ENCODE results near the gene ZFHX3. TPM values are rescaled to one million over a fixed set of nuclear protein-coding genes. Genes with fewer than 3 reads are reported as not detected.

Gene ZFHX3
- total and polyA plus RNA-seq, 9 of the 15 experiments (the other 6 are each of a cell fraction or from before 2014, with no cell fraction given) = 0.01 to 0.23 (median 0.06) TPM; not detected in 4

DNA sequence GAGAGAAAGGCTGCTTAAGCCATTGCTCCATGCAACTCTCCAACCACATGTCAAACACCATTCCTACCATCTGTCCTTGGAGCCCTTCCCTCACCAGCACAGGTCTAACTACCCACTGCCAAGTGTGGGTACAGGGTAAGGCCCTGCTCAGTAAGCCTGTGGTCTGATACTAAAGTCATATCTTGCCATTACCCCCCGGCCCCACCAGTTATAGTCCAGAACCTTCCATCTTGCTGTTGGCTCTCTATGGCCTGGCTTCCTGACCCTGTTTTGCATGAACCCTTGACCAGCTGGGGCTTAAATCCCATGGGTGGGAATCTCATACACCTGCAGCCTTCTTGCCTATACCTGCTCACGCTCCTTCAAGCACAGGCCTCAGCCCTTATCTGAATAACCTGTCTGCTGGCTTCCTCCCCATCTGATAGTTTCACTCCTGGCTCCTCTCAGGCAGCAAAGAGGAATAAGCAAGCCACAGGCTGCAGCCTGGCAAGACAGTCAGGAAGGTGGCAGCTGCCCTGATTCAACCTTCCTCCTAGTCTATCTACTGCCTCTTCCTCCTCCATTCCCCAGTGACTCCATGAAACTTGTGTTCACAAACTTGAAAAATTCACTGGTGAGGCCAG, 64.1 kb downstream of the ZFHX3 start:
- ATAC-seq = no peak
- H3K9me1 ChIP-seq (ENCODE audit: control insufficient read depth, insufficient read depth, low read length) = no peaks in the 10 kb centered on the region
- DNase-seq (ENCODE audit: extremely low read depth in 1 of 4, low spot score in 3 of 4) = no peak
- 0% methylated on average over 2 of the region's 2 CpGs for WGBS (ENCODE audit: insufficient coverage, low coverage, missing lambda C conversion rate)
- FAIRE-seq = no peak
- H3K36me3 ChIP-seq (ENCODE audit: control insufficient read depth, insufficient read depth, low read length) = no peaks in the 10 kb centered on the region
- in situ Hi-C loops (cut with MboI) = no loop called here
- H3K79me2 ChIP-seq (ENCODE audit: control insufficient read depth, insufficient read depth, low read length) = no peaks in the 10 kb centered on the region
- no peaks in the 10 kb centered on the region for H4K20me1 ChIP-seq (replicated peaks; ENCODE audit: control insufficient read depth, insufficient read depth, low read length)
- no peak overlapping the region for H3K27ac ChIP-seq (ENCODE audit: extremely low read depth, low read depth, low read length)
- ChIA-PET POLR2A (no interaction called here), CTCF (ENCODE audit: low intra/inter-chr PET ratio) (no interaction called here)
- no TSS peak for BruUV-seq (replicated peaks)
- H3K4me1 ChIP-seq (replicated peaks in 1 of 2; ENCODE audit: control insufficient read depth in 2 of 2, insufficient read depth in 2 of 2, low read length in 2 of 2) = no peaks in the 10 kb centered on the region
- H3K27me3 ChIP-seq (ENCODE audit: control insufficient read depth in 2 of 2, insufficient read depth in 2 of 2, low read length in 2 of 2) = peaks cover 10 to 57% of the 10 kb centered on the region in 2 experiments; a peak in 3 of 5 replicates
- no peak for TF ChIP-seq ZNF217 (CRISPR knock-in tag; IDR thresholded peaks at IDR 0.05)
- TF ChIP-seq MIER1 (IDR thresholded peaks at IDR 0.05; ENCODE audit: low read depth) = no peak
- TF ChIP-seq RHOXF2B (CRISPR knock-in tag; conservative IDR thresholded peaks at IDR 0.05) = no peak
- no peak for TF ChIP-seq CBX3 (IDR thresholded peaks at IDR 0.05; ENCODE audit: borderline replicate concordance in 1 of 2, low read length in 2 of 2)
- no peak for TF ChIP-seq ZC3H8 (IDR thresholded peaks at IDR 0.05)
- no peak for TF ChIP-seq NFYB (IDR thresholded peaks at IDR 0.05; ENCODE audit: extremely low read depth, insufficient read length)
- TF ChIP-seq TCF7L2 (IDR thresholded peaks at IDR 0.05; ENCODE audit: low read depth, low read length) = no peak
- TF ChIP-seq, protein P1, sequence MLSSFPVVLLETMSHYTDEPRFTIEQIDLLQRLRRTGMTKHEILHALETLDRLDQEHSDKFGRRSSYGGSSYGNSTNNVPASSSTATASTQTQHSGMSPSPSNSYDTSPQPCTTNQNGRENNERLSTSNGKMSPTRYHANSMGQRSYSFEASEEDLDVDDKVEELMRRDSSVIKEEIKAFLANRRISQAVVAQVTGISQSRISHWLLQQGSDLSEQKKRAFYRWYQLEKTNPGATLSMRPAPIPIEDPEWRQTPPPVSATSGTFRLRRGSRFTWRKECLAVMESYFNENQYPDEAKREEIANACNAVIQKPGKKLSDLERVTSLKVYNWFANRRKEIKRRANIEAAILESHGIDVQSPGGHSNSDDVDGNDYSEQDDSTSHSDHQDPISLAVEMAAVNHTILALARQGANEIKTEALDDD (IDR thresholded peaks at IDR 0.05) = no peak
- TF ChIP-seq ZNF778 (CRISPR knock-in tag; IDR thresholded peaks at IDR 0.05) = no peak
- no peak for TF ChIP-seq NUFIP1 (IDR thresholded peaks at IDR 0.05; ENCODE audit: partially characterized antibody)
- TF ChIP-seq TSC22D4 (tag; IDR thresholded peaks at IDR 0.05) = no peak
- TF ChIP-seq SMARCC2 (IDR thresholded peaks at IDR 0.05; ENCODE audit: low read depth) = no peak
- TF ChIP-seq BCOR (IDR thresholded peaks at IDR 0.05) = no peak
- no peak for TF ChIP-seq TCFL5 (CRISPR knock-in tag; conservative IDR thresholded peaks at IDR 0.05)
- TF ChIP-seq ZNF212 (CRISPR knock-in tag; IDR thresholded peaks at IDR 0.05) = no peak
- no peak overlapping the region for H3K4me2 ChIP-seq (ENCODE audit: insufficient read depth, low read length)
- H3K4me3 ChIP-seq = no peak overlapping the region
- no peak overlapping the region for H2AFZ ChIP-seq (ENCODE audit: low read depth, low read length)
- H3K9ac ChIP-seq (ENCODE audit: insufficient read depth in 1 of 2, low read depth in 2 of 2, low read length in 2 of 2) = no peak overlapping the region
- no peaks in the 10 kb centered on the region for H3K9me3 ChIP-seq (replicated peaks; ENCODE audit: control insufficient read depth, insufficient read depth, low read depth, low read length)
- intact Hi-C loops (cut with micrococcal nuclease) = no loop called here

Measured in K562 (cell line).